HepG2 (cell line): ENCODE results near the gene RUNX2. TPM values are rescaled to one million over a fixed set of nuclear protein-coding genes. Genes with fewer than 3 reads are reported as not detected.

Experiments used
- ATAC-seq: fragments of 200-7000 bp; cut with Tn5 transposase; 3 replicates; pipeline ENCODE4 v1.9.1; 2020; ENCODE audit warnings: mild to moderate bottlenecking, moderate library complexity
- BruUV-seq: library from RNA; stranded (reverse); fragments of 400-500 nt; replicated peaks from 2 replicates; lab custom pipeline; 2021; lab: Mats Ljungman, UMichigan
- CTCF ChIA-PET: fragments of 300-600 bp; formaldehyde crosslinking; extraction: SDS; loops from one replicate; lab custom pipeline; 2021; ENCODE audit warnings: low total read pairs, inconsistent platforms, low intra/inter-chr PET ratio; lab: Yijun Ruan, JAX
- POLR2A ChIA-PET: fragments of 350-600 bp; sonication (Branson Sonifier 250); formaldehyde crosslinking; loops from one replicate; lab custom pipeline; 2020; ENCODE audit warnings: antibody characterized with exemption, inconsistent platforms; lab: Yijun Ruan, JAX
- DNase-seq: peaks from one replicate; pipeline ENCODE4 v3.0.0-alpha.2; 2015; ENCODE audit warnings: low spot score
- FAIRE-seq: peaks from 3 replicates; lab custom pipeline; 2011; peaks lifted over from hg19 to GRCh38; lab: Jason Lieb, UNC
- H2AFZ ChIP-seq: one replicate; pipeline ENCODE4 v1.6.1; 2011; ENCODE audit warnings: low read length, inconsistent platforms
- H3K27ac ChIP-seq: fragments of 300-600 bp; 3 replicates; pipeline ENCODE4 v1.8.0; 2011; ENCODE audit warnings: mixed run types, mild to moderate bottlenecking, mixed read lengths, low read length, inconsistent platforms; ENCODE audit not compliant: insufficient read depth; ENCODE audit errors: extremely low read length
- H3K27me3 ChIP-seq, 2 experiments: fragments of 200-600 bp in 1 of 2; 2 replicates in 1 of 2; 3 replicates in 1 of 2; pipeline versions ENCODE4 v1.6.0 to v1.8.0; 2011; ENCODE audit warnings: low read length in 2 of 2, mild to moderate bottlenecking in 2 of 2, moderate library complexity in 2 of 2, inconsistent platforms in 1 of 2; ENCODE audit not compliant: insufficient read depth in 2 of 2, control insufficient read depth in 1 of 2
- H3K36me3 ChIP-seq, 2 experiments: fragments of 200-600 bp in 1 of 2; replicated peaks in 1 of 2; 2 replicates in 1 of 2; 3 replicates in 1 of 2; pipeline versions ENCODE4 v1.5.1 to v1.8.0; 2011; ENCODE audit warnings: low read length in 2 of 2, inconsistent platforms in 1 of 2; ENCODE audit not compliant: insufficient read depth in 2 of 2, control insufficient read depth in 1 of 2
- H3K4me1 ChIP-seq: 2 replicates; pipeline ENCODE4 v1.5.1; 2012; ENCODE audit warnings: low read length, inconsistent platforms; ENCODE audit not compliant: insufficient read depth
- H3K4me2 ChIP-seq: 2 replicates; pipeline ENCODE4 v1.6.0; 2011; ENCODE audit warnings: low read depth, low read length, inconsistent platforms
- H3K4me3 ChIP-seq, 3 experiments: fragments of 200-600 bp in 1 of 3; sonication (generic), shearing (Covaris generic) in 1 of 3; replicated peaks in 1 of 3; 2 replicates each; pipeline ENCODE4 v1.5.1; 2011 to 2016; ENCODE audit warnings: low read length in 3 of 3, inconsistent platforms in 2 of 3, low read depth in 2 of 3, mild to moderate bottlenecking in 2 of 3, control low read depth in 1 of 3, mixed read lengths in 1 of 3; ENCODE audit not compliant: insufficient read depth in 1 of 3
- H3K79me2 ChIP-seq: one replicate; pipeline ENCODE4 v1.6.1; 2011; ENCODE audit warnings: low read length, inconsistent platforms; ENCODE audit not compliant: insufficient read depth
- H3K9ac ChIP-seq: 2 replicates; pipeline ENCODE4 v1.6.0; 2011; ENCODE audit warnings: mild to moderate bottlenecking, low read depth, low read length, inconsistent platforms; ENCODE audit not compliant: insufficient read depth
- H3K9me3 ChIP-seq: 2 replicates; pipeline ENCODE4 v1.5.1; 2012; ENCODE audit warnings: mild to moderate bottlenecking, low read length
- H4K20me1 ChIP-seq: 2 replicates; pipeline ENCODE4 v1.6.0; 2011; ENCODE audit warnings: inconsistent platforms, mild to moderate bottlenecking, low read length, moderate library complexity; ENCODE audit not compliant: insufficient read depth
- GLI4 ChIP-seq: sonication (generic); formaldehyde crosslinking; IDR thresholded peaks from 2 replicates; pipeline ENCODE4 v1.5.1; 2020; ENCODE audit warnings: missing genetic modification reagents, mild to moderate bottlenecking, moderate library complexity, borderline replicate concordance
- MYC ChIP-seq: sonication (generic); formaldehyde crosslinking; IDR thresholded peaks from 2 replicates; pipeline ENCODE4 v1.9.0; 2021; ENCODE audit warnings: missing genetic modification reagents, borderline replicate concordance
- RERE ChIP-seq: IDR thresholded peaks from 2 replicates; pipeline ENCODE4 v1.6.1; 2016; ENCODE audit warnings: low read depth, missing genetic modification reagents, missing compliant biosample characterization
- RXRA ChIP-seq: sonication (generic); formaldehyde crosslinking; IDR thresholded peaks from 2 replicates; pipeline ENCODE4 v1.5.1; 2020; ENCODE audit warnings: missing genetic modification reagents
- XRCC5 ChIP-seq: fragments of 200-400 bp; formaldehyde crosslinking; optimal IDR thresholded peaks from 2 replicates; pipeline ENCODE3; 2017; ENCODE audit warnings: mild to moderate bottlenecking, low read length
- ZC3H13 ChIP-seq: sonication (generic); formaldehyde crosslinking; IDR thresholded peaks from 2 replicates; pipeline ENCODE4 v1.8.1; 2023; ENCODE audit warnings: mild to moderate bottlenecking, missing genetic modification reagents, moderate library complexity
- ZMYM4 ChIP-seq: sonication (generic); formaldehyde crosslinking; IDR thresholded peaks from 2 replicates; pipeline ENCODE4 v1.8.1; 2023; ENCODE audit warnings: mild to moderate bottlenecking, missing genetic modification reagents
- ZNF230 ChIP-seq: sonication (generic); formaldehyde crosslinking; IDR thresholded peaks from 2 replicates; pipeline ENCODE4 v1.4.0; 2020; ENCODE audit warnings: mild to moderate bottlenecking, missing genetic modification reagents
- ZNF543 ChIP-seq: sonication (generic); formaldehyde crosslinking; IDR thresholded peaks from 2 replicates; pipeline ENCODE4 v1.4.0; 2020; ENCODE audit warnings: mild to moderate bottlenecking, missing genetic modification reagents
- ZNF749 ChIP-seq: sonication (generic); formaldehyde crosslinking; IDR thresholded peaks from 2 replicates; pipeline ENCODE4 v1.8.0; 2022; ENCODE audit warnings: mild to moderate bottlenecking, missing genetic modification reagents, moderate library complexity, borderline replicate concordance
- ZNF761 ChIP-seq: sonication (generic); formaldehyde crosslinking; conservative IDR thresholded peaks from 2 replicates; pipeline ENCODE4 v1.4.0; 2020; ENCODE audit warnings: mild to moderate bottlenecking, missing genetic modification reagents
- ZNF781 ChIP-seq: sonication (generic); formaldehyde crosslinking; IDR thresholded peaks from 2 replicates; pipeline ENCODE4 v1.5.1; 2020; ENCODE audit warnings: borderline replicate concordance, mild to moderate bottlenecking, missing genetic modification reagents; ENCODE audit errors: not compliant biosample characterization
- WGBS: methylation state at CpG from one replicate; pipeline ENCODE4 v1.1.6; 2017; ENCODE audit warnings: low lambda C conversion rate; 5-methylcytosine and 5-hydroxymethylcytosine counted together
- in situ Hi-C: cut with HindIII; loops from 2 replicates; pipeline ENCODE4 v1.10.0; 2017; ENCODE audit warnings: low pct_unique_long_range_greater_than_20kb; ENCODE audit not compliant: extremely low pct_ligation_motif_present
- intact Hi-C: fragments of 100-400 bp; cut with micrococcal nuclease; formaldehyde crosslinking; loops from one replicate; pipeline ENCODE4 v1.10.0; 2022; ENCODE audit not compliant: unreplicated experiment
- polyA plus RNA-seq, 8 experiments: library from polyadenylated mRNA; depleted of rRNA in 3 of 8; stranded (reverse) in 7 of 8; unstranded in 1 of 8; fragments of >200 nt; fragmentation: Illumina TruSeq in 4 of 8; extraction: Trizol in 4 of 8; gene quantifications; 2 replicates each; pipeline versions ENCODE4 v1.2.1 to v1.2.3, GENCODE V29; 2011 to 2016; ENCODE audit warnings: low read depth in 4 of 8, missing spikeins in 1 of 8, mixed read lengths in 1 of 8; ENCODE audit not compliant: insufficient read depth in 1 of 8
- total RNA-seq, 5 experiments: library from RNA; depleted of rRNA; stranded (reverse); fragments of >200 nt; fragmentation: Illumina TruSeq; extraction: Trizol; gene quantifications; 2 replicates each; pipeline ENCODE4 v1.2.3, GENCODE V29; 2016; ENCODE audit warnings: low read depth in 1 of 5
- TF ChIP-seq, protein P1 (sequence below): sonication (generic); formaldehyde crosslinking; IDR thresholded peaks from 2 replicates; pipeline ENCODE4 v1.4.0; 2020; ENCODE audit warnings: mild to moderate bottlenecking, low read depth, missing genetic modification reagents

RUNX2 gene
- total and polyA plus RNA-seq, 2 of the 13 experiments (the other 11 are each of a cell fraction or from before 2014, with no cell fraction given) = not detected

DNA sequence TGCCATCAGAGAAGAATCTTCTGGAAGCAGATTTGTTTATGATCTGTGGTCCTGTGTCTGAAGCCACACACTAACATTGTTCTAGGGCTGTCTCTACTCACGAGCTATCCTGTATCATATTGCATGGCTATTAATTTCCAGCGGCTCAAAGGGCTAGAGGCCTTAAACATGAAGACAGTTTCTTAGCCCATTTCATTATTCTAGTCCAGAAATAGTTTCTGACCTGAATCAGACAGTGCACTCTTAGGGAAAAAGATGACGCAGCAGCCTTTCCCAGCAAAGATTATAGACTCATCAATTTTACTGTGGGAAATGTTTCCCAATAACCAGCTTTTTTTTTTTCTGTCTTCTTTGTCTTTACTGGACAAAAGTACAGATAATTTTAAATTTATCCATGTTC is 154.9 kb downstream of the RUNX2 start:
- H3K79me2 ChIP-seq = no peaks in the 10 kb centered on the region
- H3K4me3 ChIP-seq = no peak overlapping the region
- no peak overlapping the region for H3K27ac ChIP-seq
- H4K20me1 ChIP-seq = no peaks in the 10 kb centered on the region
- H2AFZ ChIP-seq = no peak overlapping the region
- H3K4me2 ChIP-seq = no peak overlapping the region
- H3K27me3 ChIP-seq = peaks cover 0 to 4% of the 10 kb centered on the region in 2 experiments; a peak in 1 of 5 replicates
- WGBS = 32% methylated on average over 3 of the region's 3 CpGs
- FAIRE-seq (no peak), ATAC-seq (no peak), DNase-seq (no peak)
- POLR2A ChIA-PET = no interaction called here
- no peaks in the 10 kb centered on the region for H3K4me1 ChIP-seq
- CTCF ChIA-PET = no interaction called here
- no peak overlapping the region for H3K9ac ChIP-seq
- BruUV-seq = no TSS peak
- H3K9me3 ChIP-seq = no peaks in the 10 kb centered on the region
- no peak for TF ChIP-seq ZC3H13 (CRISPR knock-in tag)
- TF ChIP-seq RXRA (CRISPR knock-in tag) = no peak
- no peak for TF ChIP-seq ZNF543
- no peak for TF ChIP-seq ZNF230 (CRISPR knock-in tag)
- TF ChIP-seq XRCC5 = no peak
- TF ChIP-seq ZNF749 = no peak
- intact Hi-C loops (no loop called here), in situ Hi-C loops (no loop called here)
- no peaks in the 10 kb centered on the region for H3K36me3 ChIP-seq

GRCh38 chr6:45483501-45483900 is 155.4 kb downstream of the RUNX2 start:
- BruUV-seq = no TSS peak
- intact Hi-C loops = no loop called here
- DNase-seq (no peak), ATAC-seq (no peak), FAIRE-seq (no peak)
- H3K79me2 ChIP-seq = no peaks in the 10 kb centered on the region
- no peaks in the 10 kb centered on the region for H3K4me1 ChIP-seq
- ChIA-PET POLR2A (no interaction called here), CTCF (no interaction called here)
- in situ Hi-C loops = no loop called here
- no peak overlapping the region for H3K27ac ChIP-seq
- no peak overlapping the region for H3K4me2 ChIP-seq
- H3K9me3 ChIP-seq = no peaks in the 10 kb centered on the region
- 29% methylated on average over 5 of the region's 5 CpGs for WGBS
- no peaks in the 10 kb centered on the region for H4K20me1 ChIP-seq
- no peak overlapping the region for H3K9ac ChIP-seq
- H2AFZ ChIP-seq = no peak overlapping the region
- H3K4me3 ChIP-seq = no peak overlapping the region
- peaks cover 0 to 4% of the 10 kb centered on the region in 2 experiments; a peak in 1 of 5 replicates for H3K27me3 ChIP-seq
- H3K36me3 ChIP-seq = no peaks in the 10 kb centered on the region
- TF ChIP-seq ZNF781 (CRISPR knock-in tag) (no peak), MYC (CRISPR knock-in tag) (no peak), GLI4 (CRISPR knock-in tag) (no peak), ZNF761 (no peak), RERE (CRISPR knock-in tag) (no peak), ZMYM4 (CRISPR knock-in tag) (no peak)
- TF ChIP-seq, protein P1, sequence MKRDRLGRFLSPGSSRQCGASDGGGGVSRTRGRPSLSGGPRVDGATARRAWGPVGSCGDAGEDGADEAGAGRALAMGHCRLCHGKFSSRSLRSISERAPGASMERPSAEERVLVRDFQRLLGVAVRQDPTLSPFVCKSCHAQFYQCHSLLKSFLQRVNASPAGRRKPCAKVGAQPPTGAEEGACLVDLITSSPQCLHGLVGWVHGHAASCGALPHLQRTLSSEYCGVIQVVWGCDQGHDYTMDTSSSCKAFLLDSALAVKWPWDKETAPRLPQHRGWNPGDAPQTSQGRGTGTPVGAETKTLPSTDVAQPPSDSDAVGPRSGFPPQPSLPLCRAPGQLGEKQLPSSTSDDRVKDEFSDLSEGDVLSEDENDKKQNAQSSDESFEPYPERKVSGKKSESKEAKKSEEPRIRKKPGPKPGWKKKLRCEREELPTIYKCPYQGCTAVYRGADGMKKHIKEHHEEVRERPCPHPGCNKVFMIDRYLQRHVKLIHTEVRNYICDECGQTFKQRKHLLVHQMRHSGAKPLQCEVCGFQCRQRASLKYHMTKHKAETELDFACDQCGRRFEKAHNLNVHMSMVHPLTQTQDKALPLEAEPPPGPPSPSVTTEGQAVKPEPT (CRISPR knock-in tag) = no peak
